SH-SY5Y (cell line): Measurements from ENCODE around the gene TTC33.

Experiments used
- GATA2 ChIP-seq: IDR thresholded peaks from 2 replicates; pipeline ENCODE4 v1.6.1; 2011; ENCODE audit warnings: mild to moderate bottlenecking, low read depth, low read length
- GATA3 ChIP-seq: IDR thresholded peaks from 2 replicates; pipeline ENCODE4 v1.6.1; 2011; ENCODE audit warnings: low read depth, mild to moderate bottlenecking, low read length, moderate library complexity

GRCh38 chr5:40489421-40489820, 266.3 kb downstream of the TTC33 start:
- TF ChIP-seq GATA3, result no peak
- no peak for TF ChIP-seq GATA2
